GM10847 (cell line): Measurements from ENCODE around the gene BAHCC1.

Experiments used
- POLR2A ChIP-seq: IDR thresholded peaks from 2 replicates; pipeline ENCODE4 v1.6.1; 2011; ENCODE audit not compliant: insufficient read length; ENCODE audit errors: extremely low read depth

The BAHCC1 gene

DNA sequence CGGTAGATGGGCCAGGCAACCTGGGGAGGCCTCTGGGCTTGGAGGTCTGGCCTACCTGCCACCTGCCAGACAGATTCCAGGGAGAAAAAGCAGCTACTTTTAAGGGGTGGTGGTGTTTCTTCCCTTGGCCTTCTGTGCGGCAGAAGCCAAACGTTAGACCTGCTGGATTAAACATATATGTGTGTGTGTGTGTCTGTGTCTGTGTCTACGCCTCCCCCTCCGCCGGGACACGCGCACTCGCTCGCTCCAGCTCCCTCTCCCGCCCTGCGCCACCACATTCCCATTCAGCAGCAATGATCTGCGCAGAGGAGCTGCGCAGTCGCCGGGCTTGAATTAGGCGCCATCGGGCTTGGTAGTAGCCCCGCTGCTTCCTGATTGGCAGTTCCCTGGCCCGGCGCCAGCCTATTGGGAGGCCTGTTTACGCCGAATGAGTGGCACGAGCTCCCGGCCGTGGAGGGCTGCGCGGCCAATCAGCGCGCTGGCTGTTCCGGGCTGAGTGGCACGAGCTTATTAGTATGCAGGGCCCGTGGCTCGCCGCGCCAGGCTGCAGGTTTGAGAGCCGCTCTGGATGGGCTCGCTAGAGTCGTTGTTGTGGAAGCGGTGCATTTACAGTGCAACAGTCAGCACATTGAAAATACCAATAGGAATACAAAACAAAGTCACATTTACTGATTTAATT is at the start of gene BAHCC1:
Gene BAHCC1 (plus strand): TSS at position 537 of the 679 bp plus-strand sequence. CDS start 4,283 bp downstream, outside the sequence.
- TF ChIP-seq POLR2A = no peak

DNA sequence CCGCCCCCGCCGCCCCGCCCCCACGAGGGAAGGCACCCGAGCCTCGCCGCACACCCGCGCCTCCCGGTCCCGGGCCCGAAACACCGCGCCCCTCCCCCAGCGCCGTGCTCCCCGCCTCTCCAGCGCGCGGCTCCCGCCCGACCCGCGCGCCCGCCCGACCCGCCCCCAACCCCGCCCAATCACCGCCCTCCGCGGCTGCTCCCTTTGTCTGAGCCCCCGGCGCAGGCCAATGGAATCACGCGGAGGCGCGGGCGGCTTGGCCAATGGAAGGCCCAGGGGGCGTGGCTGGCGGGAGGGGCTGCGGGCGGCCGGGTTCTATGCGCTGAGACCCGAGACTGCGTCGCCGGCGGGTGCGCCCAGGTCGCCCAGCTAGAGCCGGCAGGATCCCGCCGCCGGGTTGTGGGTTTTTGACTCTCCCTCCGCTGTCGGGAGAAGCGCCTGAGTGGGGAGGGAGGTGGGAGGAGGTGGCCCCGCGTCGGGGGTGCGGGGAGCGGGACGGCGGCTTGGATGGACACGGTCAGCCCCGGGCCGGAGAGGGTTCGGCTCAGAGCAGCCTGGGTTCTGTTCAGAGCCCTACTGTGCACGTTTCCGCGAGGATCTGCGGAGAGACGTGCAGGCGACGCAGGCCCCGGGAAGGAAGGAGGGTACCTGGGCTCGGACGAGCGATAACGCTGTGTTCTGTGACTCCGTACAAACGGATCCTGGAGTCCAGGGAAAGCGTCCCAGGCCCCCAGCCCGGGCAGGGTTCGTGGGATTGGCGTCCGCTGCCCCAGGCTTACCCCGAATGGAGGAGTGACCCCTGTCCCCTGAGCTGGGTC is 49.0 kb upstream of the BAHCC1 start:
- TF ChIP-seq POLR2A = no peak

DNA sequence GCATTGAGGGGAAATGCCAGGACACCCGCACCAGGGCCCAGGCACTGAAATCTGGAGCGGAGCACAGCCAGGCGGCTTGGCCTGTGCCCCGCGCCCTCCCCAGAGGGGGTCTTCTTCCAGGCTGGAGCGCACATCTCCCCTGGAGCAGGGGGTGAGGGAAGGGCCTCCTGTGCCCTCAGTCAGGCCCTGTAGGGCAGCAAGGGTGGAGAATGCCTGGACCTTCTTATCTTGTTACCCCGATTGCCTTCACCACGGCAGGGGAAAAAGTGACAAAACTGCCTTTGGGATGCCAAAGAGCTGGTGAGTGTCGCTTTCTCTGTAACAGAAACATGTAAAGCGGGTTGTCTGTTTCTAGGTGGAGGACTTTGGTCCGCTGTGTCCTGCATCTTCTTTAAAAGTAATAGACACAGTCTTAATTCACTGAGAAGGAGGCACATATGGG is 48.3 kb upstream of the BAHCC1 start:
- TF ChIP-seq POLR2A = no peak

DNA sequence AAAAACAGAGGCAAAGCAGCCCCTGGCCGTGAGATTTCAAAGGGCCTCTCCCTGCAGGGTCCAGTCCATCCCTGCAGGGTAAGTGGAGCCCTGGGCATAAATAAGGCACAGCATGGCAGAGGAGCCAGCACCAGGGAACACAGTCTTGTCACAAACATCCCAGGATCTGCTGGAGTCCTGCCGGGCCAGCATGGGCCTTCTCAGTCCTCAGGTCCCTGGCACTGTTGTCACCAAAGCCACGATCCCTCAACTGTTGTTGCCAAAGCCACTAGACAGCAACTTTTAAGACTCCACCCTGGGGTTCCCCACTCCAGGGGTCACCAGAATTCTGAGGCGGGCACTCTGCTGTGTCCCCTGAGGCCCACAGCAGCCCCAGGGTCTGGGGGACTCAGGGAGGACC is 47.8 kb upstream of the BAHCC1 start:
- TF ChIP-seq POLR2A = no peak

DNA sequence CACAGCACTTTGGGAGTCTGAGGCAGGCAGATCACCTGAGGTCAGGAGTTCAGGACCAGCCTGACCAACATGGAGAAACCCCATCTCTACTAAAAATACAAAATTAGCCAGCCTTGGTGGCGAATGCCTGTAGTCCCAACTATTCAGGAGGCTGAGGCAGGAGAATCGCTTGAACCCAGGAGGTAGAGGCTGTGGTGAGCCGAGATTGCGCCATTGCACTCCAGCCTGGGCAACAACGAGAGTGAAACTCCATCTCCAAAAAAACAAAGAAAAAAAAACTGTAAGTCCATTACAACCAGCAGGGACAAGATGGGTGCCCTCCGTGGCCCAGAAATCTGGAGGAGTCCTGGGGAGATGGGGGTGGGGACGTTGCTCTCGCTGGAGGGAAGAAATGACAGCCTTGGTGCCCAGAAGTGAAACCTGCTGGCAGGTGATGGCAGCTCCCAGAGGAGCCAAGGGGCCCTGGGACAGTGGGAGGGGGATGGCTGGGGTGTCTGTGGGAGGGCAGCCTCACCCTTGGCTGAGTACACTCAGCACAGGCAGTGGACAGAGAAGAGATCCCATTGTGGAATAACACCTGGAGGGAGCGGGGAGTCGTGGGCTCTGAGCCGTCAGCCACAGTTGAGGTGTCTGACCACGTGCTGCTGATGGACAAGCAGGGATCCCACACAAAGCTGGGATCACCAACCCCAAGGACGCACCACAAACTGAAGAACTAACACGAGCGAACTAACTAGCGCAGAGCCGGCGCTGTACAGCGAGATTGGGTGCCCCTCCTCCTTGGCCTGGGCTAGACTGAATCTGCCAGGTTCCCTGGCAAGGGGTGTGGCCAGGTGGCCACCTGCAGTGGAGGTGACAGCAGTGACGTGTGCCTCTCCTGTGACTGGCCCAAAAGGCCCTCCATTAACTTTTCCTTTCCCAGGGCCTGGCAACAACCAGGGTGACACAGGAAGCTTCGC is 46.9 kb upstream of the BAHCC1 start:
- TF ChIP-seq POLR2A = no peak

DNA sequence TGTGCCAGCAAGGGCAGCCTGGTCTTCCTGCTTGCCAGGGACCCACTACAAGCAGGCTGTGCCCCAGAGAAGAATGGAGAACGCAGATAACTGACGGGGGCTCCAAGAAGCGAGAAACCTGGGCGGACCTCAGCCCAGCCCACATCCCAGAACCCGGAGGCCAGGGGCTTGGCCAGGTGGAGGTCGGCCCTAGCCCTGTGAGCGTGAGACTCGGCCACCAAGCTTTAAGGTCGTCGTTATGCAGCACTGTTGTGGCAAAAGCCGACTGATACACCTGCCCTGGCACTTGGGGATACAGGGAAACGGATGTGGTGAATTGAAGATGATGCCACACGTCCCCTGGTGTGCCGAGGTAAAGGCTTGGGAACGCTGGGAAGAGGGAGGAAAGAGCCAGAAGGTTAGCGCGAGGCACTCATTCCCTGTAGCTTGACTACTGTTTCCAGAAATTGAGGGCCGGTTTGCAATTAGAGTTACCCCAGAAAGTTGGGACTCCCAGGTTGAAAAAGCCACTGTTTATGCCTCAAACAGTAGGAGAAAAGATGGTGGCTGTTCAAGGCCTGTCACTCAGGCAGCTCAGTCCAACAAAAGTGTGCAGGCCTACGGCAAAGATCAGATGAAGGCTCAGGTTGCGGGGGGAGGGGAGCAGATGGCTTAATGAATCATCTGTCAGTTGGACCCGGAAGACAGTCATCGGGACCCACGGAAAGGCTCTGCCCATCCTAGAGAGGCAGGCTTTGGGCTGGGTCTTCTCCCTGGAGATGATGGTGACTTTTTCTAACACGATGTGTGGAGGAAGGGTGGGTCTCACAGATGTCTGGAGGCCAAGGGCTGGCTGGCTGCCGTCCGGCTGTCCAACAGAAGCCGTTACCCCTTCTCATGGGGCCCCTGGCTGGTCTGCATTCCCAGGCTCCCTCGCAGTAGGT is 45.6 kb upstream of the BAHCC1 start:
- TF ChIP-seq POLR2A = no peak

DNA sequence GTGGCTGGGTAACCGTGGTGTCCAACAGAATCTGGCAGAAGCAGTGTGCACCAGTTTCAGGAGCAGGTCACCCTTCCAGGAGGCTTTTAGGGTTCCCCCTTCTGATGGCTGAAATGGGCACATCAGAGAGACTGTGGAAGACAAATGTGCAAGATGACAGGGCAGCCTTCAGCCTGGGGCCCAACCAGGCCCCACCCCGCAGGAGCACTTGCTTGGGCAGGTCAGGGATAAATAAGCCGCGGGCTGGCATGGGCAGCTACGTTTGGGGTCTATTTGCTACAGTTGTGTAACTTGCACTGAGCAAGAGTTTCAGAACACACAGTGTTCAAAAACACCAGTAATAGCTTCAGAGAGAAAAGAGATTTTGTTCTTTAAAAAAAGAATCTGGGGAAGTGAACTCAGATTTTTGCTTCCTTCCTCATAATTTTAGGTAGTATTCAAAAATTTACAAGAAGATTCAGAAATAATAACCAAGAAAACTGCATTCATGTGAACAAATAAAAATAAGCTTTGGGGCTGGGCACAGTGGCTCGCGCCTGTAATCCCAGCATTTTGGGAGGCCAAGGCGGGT is 44.9 kb upstream of the BAHCC1 start:
- no peak for TF ChIP-seq POLR2A

DNA sequence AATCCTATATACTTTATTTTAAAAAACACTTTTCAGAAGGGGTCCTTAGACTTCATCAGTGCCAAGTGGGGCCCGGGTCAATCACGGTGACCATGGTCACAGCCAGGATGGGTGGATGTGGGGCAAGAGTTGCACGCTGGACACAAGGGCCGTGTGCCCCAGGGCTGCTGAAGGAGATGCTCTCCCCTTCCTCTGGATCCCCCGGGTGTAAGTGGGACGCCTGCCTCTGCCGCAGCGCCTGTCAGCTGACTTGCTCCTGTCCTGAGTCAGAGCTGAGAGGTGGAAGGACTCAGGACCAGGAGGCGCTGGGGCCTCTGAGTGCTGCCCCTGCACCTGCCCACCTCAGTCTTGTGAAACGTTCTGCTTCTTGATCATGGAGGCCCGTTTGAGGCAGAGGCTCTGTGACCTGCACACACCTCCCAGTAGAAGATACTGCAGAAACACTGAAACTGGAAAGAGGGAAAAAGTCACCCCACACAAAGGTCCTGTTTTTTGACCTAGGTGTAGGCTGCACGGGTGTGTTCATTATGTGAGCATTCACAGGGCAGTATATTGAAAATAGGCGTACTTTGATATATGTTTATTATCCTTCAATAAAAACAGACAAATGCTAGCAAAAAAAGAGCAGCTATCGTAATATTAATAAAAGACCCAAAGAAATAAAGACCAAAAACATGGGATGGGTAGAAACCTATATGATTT is 40.9 kb upstream of the BAHCC1 start:
- TF ChIP-seq POLR2A = no peak

DNA sequence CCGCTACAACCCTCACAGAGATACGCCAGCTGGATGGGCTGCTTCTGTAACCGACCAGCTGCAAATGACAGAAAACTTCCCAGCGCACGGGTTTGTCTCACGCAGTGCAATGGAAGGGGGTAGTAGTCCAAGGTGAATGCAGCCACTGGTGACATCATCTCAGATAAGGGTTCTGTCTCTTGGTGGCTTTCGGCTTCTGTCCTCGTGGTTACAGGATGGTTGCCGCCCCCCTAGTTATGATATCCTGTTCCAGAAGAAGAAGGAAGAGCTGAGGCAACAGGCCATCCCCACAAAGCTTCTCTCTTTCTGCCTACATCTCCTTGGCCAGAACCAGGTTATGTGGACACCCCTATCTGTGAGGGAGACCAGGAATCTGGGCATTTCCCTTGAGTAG is 40.3 kb upstream of the BAHCC1 start:
- no peak for TF ChIP-seq POLR2A

DNA sequence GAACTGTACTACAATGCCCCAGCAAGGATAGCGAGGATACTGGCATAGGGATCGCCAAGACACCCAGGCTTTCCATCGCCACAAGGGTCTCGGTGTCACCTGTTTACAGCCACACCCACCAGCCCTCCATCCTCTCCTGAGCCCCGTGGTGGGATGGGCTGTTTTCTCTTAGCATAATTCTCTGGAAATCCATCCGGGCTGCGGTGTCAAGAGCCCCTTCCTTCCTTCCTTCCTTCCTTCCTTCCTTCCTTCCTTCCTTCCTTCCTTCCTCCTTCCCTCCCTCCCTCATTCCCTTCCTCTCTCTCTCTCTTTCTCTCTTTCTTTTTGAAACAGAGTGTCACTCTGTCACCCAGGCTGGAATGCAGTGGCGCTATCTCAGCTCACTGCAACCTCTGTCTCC is 36.0 kb upstream of the BAHCC1 start:
- TF ChIP-seq POLR2A = no peak

DNA sequence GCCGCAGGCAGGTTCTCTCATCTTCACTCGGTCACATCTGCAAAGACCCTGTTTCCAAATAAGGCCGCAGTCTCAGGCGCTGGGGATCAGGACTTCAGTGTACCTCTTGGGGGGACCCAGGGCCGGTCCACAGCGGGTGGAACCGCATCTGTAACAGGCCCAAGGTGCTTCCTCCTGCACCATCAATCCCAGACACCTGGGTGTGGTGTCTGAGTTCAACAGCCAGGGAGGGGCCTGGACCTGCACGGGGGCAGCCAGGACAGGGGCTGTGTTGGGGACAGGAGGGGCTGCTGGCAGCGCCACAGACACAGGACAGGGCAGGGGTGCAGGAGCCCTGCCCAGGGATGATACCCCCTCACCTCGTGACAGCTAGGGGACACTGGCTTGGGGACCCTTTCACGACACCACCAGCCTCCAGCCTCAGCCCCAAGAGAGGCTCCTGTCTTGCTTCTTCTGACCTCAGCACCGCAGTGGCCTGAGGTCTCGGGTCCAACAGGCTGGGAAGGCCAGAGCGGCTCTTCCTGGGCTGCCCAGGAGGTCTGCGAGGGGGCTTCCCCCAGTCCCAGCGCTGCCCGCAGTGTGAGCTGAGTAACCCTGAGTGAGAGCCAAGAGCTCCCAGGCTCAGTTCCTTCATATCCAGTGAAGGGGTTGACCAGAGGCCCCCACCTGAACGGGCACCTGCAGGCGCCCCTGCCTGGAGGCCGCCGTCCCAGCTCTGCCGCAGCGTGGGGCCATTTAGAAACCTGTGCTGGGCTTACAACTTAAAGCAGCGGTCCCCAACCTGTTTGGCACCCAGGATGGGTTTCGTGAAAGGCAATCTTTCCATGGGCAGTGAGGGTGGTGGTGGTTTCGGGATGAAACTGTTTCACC is 30.7 kb upstream of the BAHCC1 start:
- TF ChIP-seq POLR2A = no peak

DNA sequence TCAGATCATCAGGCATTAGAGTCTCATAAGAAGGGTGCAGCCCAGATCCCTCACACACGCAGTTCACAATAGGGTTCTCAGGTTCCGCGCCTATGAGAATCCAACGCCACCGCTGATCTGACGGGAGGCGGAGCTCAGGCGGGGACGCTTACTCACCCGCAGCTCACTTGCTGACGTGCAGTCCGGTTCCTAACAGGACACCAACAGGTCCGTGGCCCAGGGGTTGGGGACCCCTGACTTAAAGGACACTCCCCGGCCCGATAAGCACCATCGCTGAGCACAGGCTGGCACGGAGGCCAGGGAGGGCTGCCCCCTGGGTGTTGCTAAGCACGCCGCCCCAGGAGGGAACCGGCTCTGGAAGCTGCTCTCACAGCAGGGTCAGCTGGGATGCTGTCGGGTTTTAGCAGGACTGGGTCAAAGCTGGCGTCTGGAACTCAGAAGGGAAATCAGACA is 30.1 kb upstream of the BAHCC1 start:
- TF ChIP-seq POLR2A = no peak
